Measurements from ENCODE around the gene TMEM217.

The TMEM217 gene

GRCh38 chr6:37279366-37280134 lies 21.6 kb upstream of the TMEM217 start:
- peak; percentile 100 for DNase-seq

GRCh38 chr6:37277001-37277409 lies 19.1 kb upstream of the TMEM217 start:
- peak; percentile 19 to 47 for DNase-seq

GRCh38 chr6:37275350-37275749 lies 17.4 kb upstream of the TMEM217 start:
- DNase-seq, result no peak

GRCh38 chr6:37273690-37274089 lies 15.7 kb upstream of the TMEM217 start:
- DNase-seq, result peak in 1 of 2 experiments; percentile 30

- DNase-seq, result no peak
Measured at GRCh38 chr6:37272834-37273566, 15.1 kb upstream of the TMEM217 start.

GRCh38 chr6:37269105-37269504 lies 11.2 kb upstream of the TMEM217 start:
- no peak for DNase-seq

GRCh38 chr6:37265860-37266259 lies 7.9 kb upstream of the TMEM217 start:
- no peak for DNase-seq

- no peak for DNase-seq
Measured at GRCh38 chr6:37265001-37265400, 7.1 kb upstream of the TMEM217 start.

GRCh38 chr6:37262446-37263026 lies 4.6 kb upstream of the TMEM217 start:
- DNase-seq, result no peak

GRCh38 chr6:37261198-37261597 lies 3.3 kb upstream of the TMEM217 start:
- DNase-seq, result no peak

- DNase-seq, result no peak
Measured at GRCh38 chr6:37260444-37260843, 2.5 kb upstream of the TMEM217 start.

GRCh38 chr6:37260040-37260439 lies 2.1 kb upstream of the TMEM217 start:
- DNase-seq, result no peak

- peak; percentile 62 to 65 for DNase-seq
Measured at GRCh38 chr6:37259191-37259590, 1.2 kb upstream of the TMEM217 start.

- no peak for DNase-seq
Measured at GRCh38 chr6:37258405-37259105, 611 bp upstream of the TMEM217 start.

GRCh38 chr6:37257320-37257633 lies 667 bp downstream of the TMEM217 start:
- DNase-seq, result no peak

- DNase-seq, result peak; percentile 87 to 93
Measured at GRCh38 chr6:37256692-37257319, 1.1 kb downstream of the TMEM217 start.

GRCh38 chr6:37254881-37255280 lies 3.1 kb downstream of the TMEM217 start:
- DNase-seq, result no peak

GRCh38 chr6:37253486-37254007 lies 4.4 kb downstream of the TMEM217 start:
- DNase-seq, result peak; percentile 28 to 48

GRCh38 chr6:37251211-37251780 lies 6.6 kb downstream of the TMEM217 start:
- no peak for DNase-seq

GRCh38 chr6:37244430-37245310 lies 13.3 kb downstream of the TMEM217 start:
- peak; percentile 32 to 49 for DNase-seq

GRCh38 chr6:37243816-37244370 lies 14.1 kb downstream of the TMEM217 start:
- DNase-seq, result no peak
